HG03064 (cell line): ENCODE data around the gene EFCC1.

Experiments used
- ATAC-seq: cut with Tn5 transposase; IDR thresholded peaks from one replicate; pipeline ENCODE4 v1.9.1; 2021; ENCODE audit warnings: low read depth; ENCODE audit not compliant: unreplicated experiment

The EFCC1 gene

GRCh38 chr3:128994581-128995546 is 6.2 kb upstream of the EFCC1 start:
- ATAC-seq = no peak

DNA sequence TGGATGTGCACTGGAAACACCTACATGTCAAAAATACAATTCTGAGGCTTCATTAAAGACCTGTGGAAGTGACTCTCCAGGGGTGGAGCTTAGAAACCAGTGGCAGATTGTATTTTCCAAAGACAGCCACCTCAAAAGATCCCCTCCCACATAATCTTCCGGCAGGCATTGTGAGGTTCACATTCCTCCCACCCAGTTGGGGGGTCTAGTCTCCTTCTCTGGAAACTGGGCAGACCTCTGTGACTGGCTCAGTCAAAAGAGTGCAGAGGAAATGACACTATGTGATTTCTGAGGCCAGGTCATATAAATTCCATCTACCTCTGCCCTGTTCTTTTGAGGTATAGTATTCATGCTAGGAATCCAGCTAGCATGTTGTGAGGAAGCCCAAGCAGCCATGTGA is 5.4 kb upstream of the EFCC1 start:
- no peak for ATAC-seq

GRCh38 chr3:128996200-128996599 is 4.9 kb upstream of the EFCC1 start:
- no peak for ATAC-seq

DNA sequence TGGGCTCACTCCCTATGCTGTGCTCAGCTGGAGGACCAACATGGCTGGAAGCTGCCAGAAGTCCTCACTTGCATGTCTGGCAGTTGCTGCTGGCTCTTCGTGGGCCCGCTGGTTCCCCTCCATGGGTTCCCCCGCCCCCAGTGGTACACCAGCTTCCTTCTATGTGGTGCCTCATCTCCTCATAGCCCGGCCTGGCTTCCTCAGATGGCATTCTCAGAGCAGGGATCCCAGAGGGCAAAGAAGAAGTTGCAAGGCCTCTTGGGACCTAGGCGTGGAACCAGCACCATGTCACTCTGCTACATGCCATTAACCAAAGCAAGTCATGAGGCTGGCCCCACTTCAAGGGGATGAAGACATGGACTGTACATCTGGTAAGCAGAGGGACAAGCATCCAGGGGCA is 4.4 kb upstream of the EFCC1 start:
- no peak for ATAC-seq

DNA sequence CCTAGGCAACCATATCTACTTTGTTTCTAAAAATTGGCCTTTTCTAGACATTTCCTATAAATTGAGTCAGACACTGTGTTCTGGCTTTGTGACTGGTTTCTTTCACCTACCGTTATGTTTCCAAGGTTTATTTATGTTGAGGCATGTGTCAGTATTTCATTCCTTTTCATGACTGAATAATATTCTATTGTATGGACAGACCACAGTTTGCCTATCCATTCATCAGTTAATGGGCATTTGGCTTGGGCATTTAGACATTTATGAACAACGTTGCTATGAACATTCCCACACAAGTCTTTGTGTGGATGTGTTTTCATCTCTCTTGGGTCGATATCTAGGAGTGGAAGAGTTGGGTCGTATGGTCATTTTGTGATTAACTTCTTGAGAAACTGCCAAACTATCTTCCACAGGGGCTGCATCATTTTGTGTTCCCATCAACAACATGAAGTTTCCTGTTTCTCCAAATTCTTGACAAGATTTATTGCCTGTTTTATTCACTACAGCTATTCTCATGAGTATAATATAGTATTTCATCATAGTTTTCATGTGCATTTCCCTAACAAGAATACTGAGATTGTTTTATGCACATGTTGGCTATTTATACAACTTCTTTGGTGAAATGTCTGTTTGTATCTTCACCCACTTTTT is 3.5 kb upstream of the EFCC1 start:
- ATAC-seq = no peak

DNA sequence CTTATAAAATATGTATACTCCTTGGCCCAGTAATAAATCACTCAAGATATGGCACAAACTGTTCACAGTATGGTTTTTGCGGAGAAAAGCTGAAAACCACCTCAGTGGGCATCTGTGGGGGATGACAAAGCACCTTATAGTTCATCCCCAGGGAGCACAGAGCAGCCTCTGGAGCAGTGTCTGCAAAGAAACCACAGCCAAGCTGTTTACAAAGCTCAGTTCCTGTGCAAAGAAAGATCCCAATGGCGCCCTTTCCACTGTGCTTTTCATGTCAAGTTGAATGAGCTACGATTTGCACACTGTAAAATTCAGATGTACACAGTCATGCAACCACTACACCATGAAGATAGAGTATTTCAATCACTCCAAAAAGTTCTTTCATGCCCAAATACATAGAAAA is 2.5 kb upstream of the EFCC1 start:
- no peak for ATAC-seq

- ATAC-seq = no peak
These were observed 2.0 kb upstream of the EFCC1 start for GRCh38 chr3:128999102-128999501.

DNA sequence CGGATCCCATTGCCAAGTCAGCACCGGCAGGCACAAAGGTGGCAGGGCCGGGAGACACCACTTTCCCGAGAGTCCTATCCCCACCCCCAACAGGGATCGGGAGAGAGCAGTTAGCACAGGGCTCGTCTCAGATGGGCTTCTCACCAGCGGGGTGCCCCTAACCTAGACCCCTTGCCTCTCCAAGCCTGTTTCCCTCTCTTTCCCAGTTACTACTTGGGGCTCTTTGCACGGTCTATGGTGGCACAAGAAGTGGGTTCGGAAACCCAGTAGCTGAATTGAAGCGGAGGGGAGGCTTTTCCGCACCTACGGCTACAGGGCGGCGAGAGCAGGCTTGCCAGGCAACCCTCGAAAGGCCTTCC is 383 bp upstream of the EFCC1 start:
- no peak for ATAC-seq

- no peak for ATAC-seq
These were observed 885 bp downstream of the EFCC1 start for GRCh38 chr3:129001806-129002572.

DNA sequence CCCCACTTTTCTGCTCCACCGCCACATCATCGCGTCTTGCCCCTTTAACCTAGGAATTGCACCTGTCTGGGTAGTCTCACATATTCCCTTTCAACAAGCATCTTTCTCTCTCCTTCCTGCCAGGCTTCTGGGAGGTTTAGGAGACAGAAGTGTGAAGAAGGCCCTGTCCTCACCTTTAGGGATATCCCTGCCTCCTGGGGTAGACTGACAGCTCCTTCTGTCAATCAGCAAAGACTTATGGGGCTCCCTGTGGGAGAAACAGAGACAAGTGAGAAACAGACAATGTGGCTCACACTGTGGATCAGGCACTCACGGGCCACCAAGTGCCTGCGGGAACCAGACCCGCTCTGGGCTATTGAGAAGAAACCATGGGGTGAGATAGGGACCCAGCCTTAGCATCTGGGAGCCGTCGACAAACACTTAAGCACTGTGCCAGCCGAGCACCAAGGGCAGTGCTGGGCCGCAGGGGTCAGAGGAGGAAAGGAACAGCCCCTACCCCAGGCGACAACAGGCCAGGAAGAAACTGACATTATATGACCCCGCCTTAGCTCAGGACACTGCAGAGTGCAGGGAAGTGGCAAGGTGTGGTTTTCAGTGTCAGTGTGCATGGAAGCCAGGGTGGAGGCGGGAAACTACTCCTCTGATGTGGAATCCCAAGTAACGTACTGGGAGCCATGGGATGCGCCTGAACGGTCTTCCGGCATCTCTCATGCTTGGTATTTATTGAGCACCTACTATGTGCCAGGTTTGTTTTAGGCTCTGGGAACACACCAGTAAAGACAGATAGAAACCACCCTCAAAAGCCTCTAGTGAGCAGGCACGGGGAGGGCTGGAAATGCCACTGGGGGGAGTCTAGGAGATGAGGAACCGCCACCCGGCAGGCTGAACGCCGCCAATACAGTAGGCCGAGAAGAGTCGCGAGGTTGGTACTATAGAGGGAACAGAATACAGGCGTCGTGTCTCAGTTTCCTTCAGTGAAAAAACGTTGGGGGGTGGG is 1.8 kb downstream of the EFCC1 start:
- ATAC-seq = no peak

DNA sequence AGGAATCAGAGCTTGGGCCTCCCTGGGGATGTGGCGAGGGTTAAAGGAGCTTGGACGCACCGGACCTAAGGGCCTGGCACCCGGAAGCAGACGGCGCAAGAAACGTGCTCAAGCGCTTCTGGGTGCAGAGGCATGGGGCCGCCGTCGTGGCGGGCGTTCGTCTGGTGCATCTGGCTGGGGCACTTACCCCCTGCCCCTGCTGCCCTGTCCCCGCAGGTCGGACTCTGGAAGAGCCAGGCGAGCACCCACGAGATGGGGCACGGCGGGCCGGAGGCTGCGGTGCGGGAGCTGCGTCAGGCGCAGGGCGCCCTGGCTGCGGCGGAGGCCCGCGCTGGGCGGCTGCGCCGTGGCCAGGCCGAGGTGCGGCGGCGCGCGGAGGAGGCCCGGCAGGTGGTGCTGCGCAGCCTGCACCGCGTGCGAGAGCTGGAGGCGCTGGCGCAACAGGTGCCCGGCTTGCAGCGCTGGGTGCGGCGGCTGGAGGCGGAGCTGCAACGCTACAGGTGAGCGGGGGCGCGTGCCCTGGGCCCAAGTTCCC is 2.5 kb downstream of the EFCC1 start:
- ATAC-seq = no peak

GRCh38 chr3:129004639-129005295 is 3.7 kb downstream of the EFCC1 start:
- ATAC-seq = no peak

- no peak for ATAC-seq
These were observed 4.6 kb downstream of the EFCC1 start for GRCh38 chr3:129005526-129006303.

DNA sequence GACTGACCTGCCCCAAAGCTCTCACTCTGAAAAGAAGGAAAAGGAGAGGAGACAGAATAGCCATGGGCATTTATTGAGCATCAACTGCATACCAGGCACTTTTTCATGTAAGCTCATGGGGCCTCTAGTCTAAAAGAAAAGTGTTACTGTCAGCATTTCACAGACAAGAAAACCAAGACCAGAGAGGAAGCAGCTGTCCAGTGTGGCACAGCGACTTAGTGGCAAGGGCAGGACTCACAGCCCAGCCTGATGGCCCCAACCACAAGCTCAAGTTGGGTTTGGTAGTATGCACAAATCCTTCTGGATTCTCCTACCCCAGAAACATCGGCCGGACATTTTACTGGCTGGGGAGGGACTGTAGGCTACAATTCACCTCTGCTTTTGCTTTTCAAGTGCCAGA is 5.8 kb downstream of the EFCC1 start:
- no peak for ATAC-seq

GRCh38 chr3:129007792-129008191 is 6.7 kb downstream of the EFCC1 start:
- no peak for ATAC-seq

DNA sequence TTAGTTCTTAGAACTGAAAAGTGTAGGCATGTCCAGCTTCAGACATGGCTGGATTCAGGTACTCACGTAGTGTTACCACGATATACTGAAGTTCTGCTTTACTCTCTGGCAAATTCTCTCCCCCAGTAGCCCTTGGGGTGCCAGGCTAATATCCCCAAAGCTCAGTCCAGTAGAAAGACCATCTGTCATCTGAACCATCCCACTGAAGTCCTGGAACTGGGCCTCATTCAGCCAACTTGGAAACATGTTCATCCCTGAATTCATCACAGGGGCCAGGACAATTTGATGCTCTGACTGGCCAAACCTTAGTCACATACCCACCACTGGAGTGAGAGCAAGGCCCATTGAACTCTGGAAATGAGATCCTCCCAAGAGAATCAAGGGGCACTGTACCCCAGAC is 8.2 kb downstream of the EFCC1 start:
- ATAC-seq = no peak

DNA sequence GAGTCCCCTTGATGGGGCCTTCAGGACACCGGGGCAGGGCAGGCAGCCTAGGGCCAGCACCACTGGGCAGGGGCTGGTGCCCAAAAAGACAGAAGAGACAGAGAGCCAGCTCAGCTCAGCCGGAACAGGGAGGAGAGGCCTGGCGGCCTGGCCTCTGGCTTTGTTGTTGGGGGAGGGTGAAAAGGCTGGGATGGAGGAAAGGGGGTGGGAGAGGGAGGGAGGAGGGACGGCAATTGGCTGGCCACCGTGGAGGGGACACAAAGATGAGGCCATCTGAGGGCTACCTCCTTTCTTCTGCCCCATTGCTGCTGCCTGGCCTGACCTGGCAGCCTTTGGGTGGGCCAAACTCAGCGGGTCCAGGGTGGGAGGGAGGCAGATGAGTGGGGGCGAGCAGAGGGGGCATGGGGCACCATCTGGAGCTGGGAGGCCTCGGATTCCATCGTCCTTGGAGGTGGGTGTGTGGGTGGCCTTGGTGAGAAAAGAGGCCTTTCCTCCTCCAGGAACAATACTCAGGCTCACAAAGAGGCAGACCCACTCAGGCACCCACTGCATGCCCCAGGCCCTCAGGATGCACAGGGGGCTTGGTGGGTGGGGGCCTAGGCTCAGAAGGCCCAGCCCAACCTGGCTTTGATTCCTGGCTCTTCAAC is 9.3 kb downstream of the EFCC1 start:
- ATAC-seq = no peak

GRCh38 chr3:129013491-129013891 is 12.4 kb downstream of the EFCC1 start:
- no peak for ATAC-seq
